HG02623 (cell line): ENCODE data around the gene HLA-G.
"Not testable (repeated sequence)": the region's sequence is repeated elsewhere in the genome, so short reads cannot be mapped to it uniquely, and the experiment has no call there.

ENCODE experiments used
- ATAC-seq: cut with Tn5 transposase; IDR thresholded peaks from one replicate; pipeline ENCODE4 v1.9.1; 2021; ENCODE audit warnings: moderate library complexity; ENCODE audit not compliant: unreplicated experiment

The HLA-G gene

GRCh38 chr6:29864037-29864810, 36.6 kb downstream of the HLA-G start:
- ATAC-seq = no peak

- ATAC-seq = no peak
These were observed 38.0 kb downstream of the HLA-G start for GRCh38 chr6:29865631-29866030.

GRCh38 chr6:29870104-29870503, 42.5 kb downstream of the HLA-G start:
- no peak for ATAC-seq

- no peak for ATAC-seq
These were observed 45.2 kb downstream of the HLA-G start for GRCh38 chr6:29872791-29873190.

GRCh38 chr6:29875257-29875656, 47.6 kb downstream of the HLA-G start:
- ATAC-seq = no peak

- not testable (repeated sequence) for ATAC-seq
These were observed 48.1 kb downstream of the HLA-G start for GRCh38 chr6:29875734-29876133.
